Measurements from ENCODE around the gene LCE1B.

GRCh38 chr1:152817309-152817708 lies 5.5 kb downstream of the LCE1B start:
- TF ChIP-seq ATF7 (IDR thresholded peaks at IDR 0.05; ENCODE audit: low read depth) (no peak), ZZZ3 (IDR thresholded peaks at IDR 0.05; ENCODE audit: control insufficient read depth, insufficient read length, low read depth) (no peak), SP1 (IDR thresholded peaks at IDR 0.05; ENCODE audit: low read depth, low read length) (no peak), SPI1 (IDR thresholded peaks at IDR 0.05; ENCODE audit: borderline replicate concordance, insufficient read depth, low read depth, low read length) (no peak), JUND (IDR thresholded peaks at IDR 0.05; ENCODE audit: low read depth, low read length) (no peak), POU2F2 (IDR thresholded peaks at IDR 0.05; ENCODE audit: borderline replicate concordance, low read depth, low read length) (no peak), CTCF (IDR thresholded peaks at IDR 0.05 in 2 of 3, conservative IDR thresholded peaks at IDR 0.05 in 1 of 3; ENCODE audit: control insufficient read depth in 2 of 3, extremely low read depth in 1 of 3, insufficient read depth in 1 of 3, low read depth in 3 of 3, low read length in 3 of 3) (no peak)

Data from GM12878 (cell line).